NCI-H2227 (cell line): Measurements from ENCODE around the gene CDH4.
"Not testable (repeated sequence)": the region's sequence is repeated elsewhere in the genome, so short reads cannot be mapped to it uniquely, and the experiment has no call there.

ENCODE experiments used
- DNase-seq: peaks from one replicate; lab custom pipeline; 2025; ENCODE audit not compliant: unreplicated experiment; lab: John Stamatoyannopoulos, UW

Gene CDH4

GRCh38 chr20:61408951-61409740 lies 157.1 kb downstream of the CDH4 start:
- DNase-seq = no peak

GRCh38 chr20:61411743-61412142 lies 159.7 kb downstream of the CDH4 start:
- no peak for DNase-seq

- no peak for DNase-seq
Measured at GRCh38 chr20:61413752-61414151, 161.7 kb downstream of the CDH4 start.

GRCh38 chr20:61414455-61414991 lies 162.5 kb downstream of the CDH4 start:
- DNase-seq = peak; percentile 81

- no peak for DNase-seq
Measured at GRCh38 chr20:61416546-61416945, 164.5 kb downstream of the CDH4 start.

GRCh38 chr20:61417221-61417941 lies 165.3 kb downstream of the CDH4 start:
- no peak for DNase-seq

GRCh38 chr20:61419010-61419409 lies 166.9 kb downstream of the CDH4 start:
- no peak for DNase-seq

GRCh38 chr20:61419501-61419900 lies 167.4 kb downstream of the CDH4 start:
- no peak for DNase-seq

- DNase-seq = no peak
Measured at GRCh38 chr20:61420056-61420455, 168.0 kb downstream of the CDH4 start.

- DNase-seq = no peak
Measured at GRCh38 chr20:61420781-61421180, 168.7 kb downstream of the CDH4 start.

GRCh38 chr20:61422636-61423425 lies 170.8 kb downstream of the CDH4 start:
- DNase-seq = no peak

- no peak for DNase-seq
Measured at GRCh38 chr20:61424011-61424627, 172.1 kb downstream of the CDH4 start.

GRCh38 chr20:61424628-61425420 lies 172.8 kb downstream of the CDH4 start:
- DNase-seq = no peak

- not testable (repeated sequence) for DNase-seq
Measured at GRCh38 chr20:61425541-61425991, 173.5 kb downstream of the CDH4 start.

- DNase-seq = no peak
Measured at GRCh38 chr20:61426352-61426751, 174.3 kb downstream of the CDH4 start.

GRCh38 chr20:61429458-61430227 lies 177.6 kb downstream of the CDH4 start:
- DNase-seq = no peak

GRCh38 chr20:61430228-61430624 lies 178.2 kb downstream of the CDH4 start:
- peak; percentile 65 for DNase-seq

GRCh38 chr20:61433176-61433575 lies 181.1 kb downstream of the CDH4 start:
- DNase-seq = no peak

- no peak for DNase-seq
Measured at GRCh38 chr20:61433816-61434215, 181.8 kb downstream of the CDH4 start.
